ENCODE data around the gene PCDHGC3.

Gene PCDHGC3

GRCh38 chr5:141524604-141525597, 49.1 kb downstream of the PCDHGC3 start:
- peak; percentile 94 for DNase-seq

- no peak for DNase-seq
These were observed 49.9 kb downstream of the PCDHGC3 start for GRCh38 chr5:141525653-141526052.

GRCh38 chr5:141527426-141527825, 51.7 kb downstream of the PCDHGC3 start:
- no peak for DNase-seq

All from DMS53 (cell line).